Fibroblast of mammary gland (primary cell): ENCODE results near the gene SIK2.

Experiments used
- DNase-seq: peaks from one replicate; pipeline ENCODE4 v3.0.0-alpha.2; 2010; ENCODE audit warnings: low read depth
- H3K4me3 ChIP-seq: 2 replicates; pipeline ENCODE4 v1.5.1; 2011; ENCODE audit warnings: low read depth, mild to moderate bottlenecking, low read length, moderate library complexity; ENCODE audit not compliant: control insufficient read depth
- CTCF ChIP-seq: conservative IDR thresholded peaks from 2 replicates; pipeline ENCODE4 v1.5.1; 2011; ENCODE audit warnings: low read depth, low read length, inconsistent platforms; ENCODE audit not compliant: control insufficient read depth, insufficient read depth

SIK2 gene

DNA sequence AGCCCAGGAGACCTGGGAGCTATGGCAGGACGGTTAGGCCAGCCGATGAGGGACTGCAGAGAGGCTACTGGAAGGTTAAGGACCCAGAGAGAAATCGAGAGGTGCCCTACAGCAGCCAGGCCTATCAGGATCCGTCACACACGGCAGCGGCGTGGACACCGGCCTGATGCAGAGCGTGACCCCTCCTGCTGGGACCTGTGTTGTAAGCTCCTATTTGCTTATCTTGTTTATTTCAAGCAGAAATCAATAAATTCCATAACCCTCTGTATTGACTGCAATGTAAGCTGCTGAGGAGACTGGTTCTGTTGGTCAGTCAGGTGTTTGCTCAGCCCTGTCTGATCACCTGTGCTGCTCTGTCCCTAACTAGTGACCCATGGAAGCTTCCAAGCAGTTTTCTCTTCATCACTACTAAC is 124.1 kb downstream of the SIK2 start:
- no peak for TF ChIP-seq CTCF
- no peak for DNase-seq
- no peak overlapping the region for H3K4me3 ChIP-seq

- no peak overlapping the region for H3K4me3 ChIP-seq
- DNase-seq, result no peak
- TF ChIP-seq CTCF, result no peak
Measured at GRCh38 chr11:111727431-111727830, 125.2 kb downstream of the SIK2 start.

GRCh38 chr11:111729071-111729830 is 127.0 kb downstream of the SIK2 start:
- no peak for TF ChIP-seq CTCF
- no peak for DNase-seq
- H3K4me3 ChIP-seq, result no peak overlapping the region

DNA sequence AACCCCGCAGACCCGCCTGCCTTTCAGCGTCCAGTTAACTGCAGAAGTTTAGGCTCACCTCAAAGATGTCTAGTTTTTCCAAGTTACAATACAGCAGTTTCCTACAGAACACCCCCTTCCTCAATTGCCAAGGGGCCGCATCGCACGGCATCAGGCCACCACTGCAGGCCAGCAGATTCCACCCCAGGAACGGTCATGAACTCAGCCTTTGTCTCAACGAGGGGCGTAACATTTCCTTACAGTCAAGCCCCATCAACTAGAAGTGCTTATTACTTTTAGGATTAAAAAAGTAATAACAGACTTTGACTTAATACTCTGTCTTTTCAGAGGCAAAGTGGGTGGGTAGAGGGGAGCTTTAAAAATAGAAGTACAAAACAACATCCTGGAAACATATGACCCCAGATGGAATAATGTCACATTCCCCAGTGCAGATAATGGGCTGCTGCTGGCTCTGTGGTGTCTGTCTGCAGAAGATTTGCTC is 127.6 kb downstream of the SIK2 start:
- no peak overlapping the region for H3K4me3 ChIP-seq
- no peak for DNase-seq
- TF ChIP-seq CTCF, result no peak

DNA sequence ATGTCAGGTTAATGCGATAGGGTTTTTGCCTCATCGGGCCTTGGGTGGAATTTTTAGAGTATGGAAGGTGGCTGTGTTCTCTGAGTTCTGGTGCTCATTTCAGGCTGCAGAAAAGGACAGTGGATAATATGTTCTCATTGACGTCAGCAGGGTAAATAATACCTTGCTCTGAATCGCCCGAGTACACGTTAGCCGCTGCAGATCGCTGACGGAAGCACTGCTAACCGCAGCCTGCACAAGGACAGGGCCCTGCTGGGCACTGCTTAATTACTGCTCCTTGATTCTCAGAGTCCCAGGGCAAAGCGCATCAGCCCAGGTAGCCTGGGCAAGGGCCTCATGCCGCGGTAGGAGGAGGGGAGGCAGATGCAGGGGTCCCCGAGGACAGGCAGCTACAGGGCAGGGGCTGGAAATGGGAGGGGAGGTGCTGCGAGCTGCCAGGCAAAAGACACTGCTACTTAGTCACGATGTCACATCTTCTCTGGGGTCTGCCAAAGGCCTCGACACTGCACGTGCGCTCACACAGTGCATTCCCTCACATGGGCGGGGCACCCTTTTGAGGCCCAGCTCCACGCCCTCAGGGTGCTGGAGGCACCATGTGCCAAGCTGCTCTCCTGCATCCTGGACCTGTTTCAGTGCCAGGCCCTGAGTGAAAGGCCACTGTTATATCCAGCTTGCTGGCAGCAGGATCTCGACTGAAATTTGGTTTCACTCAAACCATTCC is 128.8 kb downstream of the SIK2 start:
- DNase-seq, result no peak
- TF ChIP-seq CTCF, result no peak
- H3K4me3 ChIP-seq, result no peak overlapping the region

GRCh38 chr11:111731821-111732220 is 129.6 kb downstream of the SIK2 start:
- H3K4me3 ChIP-seq, result no peak overlapping the region
- no peak for TF ChIP-seq CTCF
- no peak for DNase-seq
